GM18526 (cell line): ENCODE measurements around the gene ZNF800.

Experiments used
- POLR2A ChIP-seq: IDR thresholded peaks from 3 replicates; pipeline ENCODE4 v1.6.1; 2011; ENCODE audit not compliant: insufficient read length; ENCODE audit errors: extremely low read depth

Gene ZNF800

GRCh38 chr7:127392566-127393367 is at the start of gene ZNF800:
Gene ZNF800 (minus strand): TSS chr7:127392708. CDS start chr7:127391557, 1,151 bp downstream.
- TF ChIP-seq POLR2A: peak; percentile 93

- no peak for TF ChIP-seq POLR2A
These were observed 47.7 kb upstream of the ZNF800 start for GRCh38 chr7:127440206-127440605.

DNA sequence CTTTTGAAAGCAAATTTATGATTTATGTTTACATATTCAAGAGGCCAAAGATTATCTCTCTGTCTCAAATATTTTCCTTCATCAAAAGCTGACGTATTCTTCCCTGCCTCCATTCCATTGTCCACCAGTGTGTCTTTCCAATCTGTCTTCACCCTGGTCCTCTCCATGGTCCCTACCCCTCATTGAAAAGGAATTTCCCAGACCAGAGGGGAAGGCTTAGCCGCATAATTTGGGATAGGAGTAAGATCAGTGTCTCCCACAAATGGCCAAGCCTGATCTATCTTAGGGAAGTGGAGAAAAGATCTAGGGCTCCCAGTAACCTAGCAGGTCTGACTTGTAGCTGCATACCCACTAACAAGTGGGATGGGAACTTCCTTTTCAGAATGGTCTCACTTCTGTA is 46.3 kb upstream of the ZNF800 start:
- no peak for TF ChIP-seq POLR2A

DNA sequence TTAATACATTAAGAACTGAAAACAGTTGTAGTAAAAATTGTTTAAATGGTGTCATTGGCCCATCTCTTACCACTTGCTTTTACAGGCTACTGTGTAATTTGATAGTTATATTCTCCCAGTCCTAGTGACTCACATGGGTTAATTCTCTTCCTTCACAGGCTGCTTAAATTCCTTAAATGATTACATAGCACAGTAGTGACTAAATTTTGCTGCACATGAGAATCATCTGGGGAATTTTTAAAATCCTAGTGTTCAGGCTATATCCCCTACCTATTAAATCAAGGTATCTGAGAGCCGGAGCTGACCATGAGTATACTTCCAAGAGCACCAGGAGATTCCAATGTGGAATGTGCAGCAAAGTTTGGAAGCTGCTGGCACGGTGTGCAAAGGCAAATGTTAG is 45.3 kb upstream of the ZNF800 start:
- TF ChIP-seq POLR2A: no peak

GRCh38 chr7:127437241-127437640 is 44.7 kb upstream of the ZNF800 start:
- no peak for TF ChIP-seq POLR2A

- no peak for TF ChIP-seq POLR2A
These were observed 26.7 kb upstream of the ZNF800 start for GRCh38 chr7:127419196-127419595.

DNA sequence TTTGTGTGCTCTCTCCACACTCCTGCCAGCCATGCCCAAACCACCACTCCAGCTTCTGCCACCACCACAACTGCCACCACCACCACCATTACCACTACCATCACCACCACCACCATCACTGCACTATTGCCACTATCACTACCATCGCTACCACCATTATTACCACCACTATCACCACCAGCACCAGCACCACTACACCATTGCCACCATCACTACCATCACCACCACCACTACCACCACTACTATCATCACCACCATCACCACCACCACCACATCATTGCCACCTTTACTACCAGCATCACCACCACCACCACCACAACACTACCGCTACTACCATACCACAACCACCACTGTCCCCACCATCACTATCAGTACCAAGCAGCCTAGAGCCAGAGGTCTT is 26.0 kb upstream of the ZNF800 start:
- no peak for TF ChIP-seq POLR2A

DNA sequence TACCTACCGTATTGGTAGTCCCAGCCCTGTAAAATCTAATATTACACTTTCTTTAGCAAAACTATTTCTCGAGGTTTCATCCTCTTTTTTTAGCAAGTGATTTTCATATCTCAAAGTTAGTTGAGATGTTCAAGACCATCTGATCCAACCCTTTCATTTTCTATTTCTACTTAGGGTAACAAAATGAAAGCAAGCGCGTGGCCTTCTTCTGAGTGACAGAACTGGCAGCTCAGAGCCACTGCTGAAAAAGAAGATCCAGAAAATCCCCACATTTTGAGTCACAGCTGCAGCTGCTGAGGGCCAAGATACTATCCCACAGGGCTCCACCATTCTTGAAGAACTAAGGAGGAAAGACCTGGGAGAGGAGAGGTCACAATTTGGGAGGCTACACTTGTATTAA is 24.8 kb upstream of the ZNF800 start:
- TF ChIP-seq POLR2A: no peak

DNA sequence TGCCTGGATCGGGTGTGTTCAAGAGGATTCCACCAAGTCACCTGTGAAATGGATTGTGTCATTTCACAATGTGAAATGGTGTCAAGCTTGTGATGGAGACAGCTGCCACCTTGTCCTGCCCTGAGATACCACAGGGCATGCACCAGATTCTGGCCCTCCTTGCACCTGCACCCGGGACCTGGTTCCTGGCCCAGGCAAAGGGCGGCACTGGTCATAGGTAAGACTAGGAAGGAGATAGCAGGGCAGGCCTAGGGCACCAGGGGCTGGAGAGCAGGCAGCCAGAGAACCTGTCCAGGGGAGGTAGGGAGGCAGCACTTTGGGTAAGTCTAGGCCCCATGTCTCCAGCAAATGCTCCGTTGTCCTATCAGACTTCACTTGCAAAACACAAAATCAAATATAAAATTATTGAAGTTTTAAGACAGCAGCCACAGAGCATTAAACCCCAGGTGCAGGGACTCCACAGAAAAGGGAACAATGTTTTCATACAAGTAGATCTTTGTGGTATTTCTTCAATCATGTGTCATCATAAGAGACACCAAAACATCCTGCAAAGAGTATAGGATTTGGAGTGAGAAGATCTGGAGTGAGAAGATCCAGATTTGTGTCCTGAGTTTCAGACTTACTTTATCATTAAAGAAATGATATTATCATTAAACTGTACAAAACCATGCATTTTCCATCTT is 22.7 kb upstream of the ZNF800 start:
- TF ChIP-seq POLR2A: no peak

DNA sequence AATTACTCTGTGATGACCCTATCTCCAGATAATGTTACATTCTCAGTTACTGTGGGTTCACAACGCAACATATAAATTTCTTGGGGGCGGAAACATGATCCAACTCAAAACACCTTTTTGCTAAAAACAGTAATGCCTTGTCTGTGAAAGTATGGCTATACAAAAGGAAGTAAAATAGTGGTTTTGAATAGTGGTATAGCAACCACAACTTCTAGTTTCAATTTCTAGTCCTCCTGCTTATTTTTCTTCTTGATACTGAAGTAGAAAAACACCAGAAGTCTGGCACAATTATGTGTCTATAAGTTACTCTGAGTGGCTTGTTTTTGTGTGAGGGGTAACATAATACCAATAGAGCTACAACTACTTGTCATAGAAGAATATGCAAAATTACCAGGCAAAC is 21.5 kb upstream of the ZNF800 start:
- no peak for TF ChIP-seq POLR2A

- no peak for TF ChIP-seq POLR2A
These were observed 20.8 kb upstream of the ZNF800 start for GRCh38 chr7:127413326-127413725.

DNA sequence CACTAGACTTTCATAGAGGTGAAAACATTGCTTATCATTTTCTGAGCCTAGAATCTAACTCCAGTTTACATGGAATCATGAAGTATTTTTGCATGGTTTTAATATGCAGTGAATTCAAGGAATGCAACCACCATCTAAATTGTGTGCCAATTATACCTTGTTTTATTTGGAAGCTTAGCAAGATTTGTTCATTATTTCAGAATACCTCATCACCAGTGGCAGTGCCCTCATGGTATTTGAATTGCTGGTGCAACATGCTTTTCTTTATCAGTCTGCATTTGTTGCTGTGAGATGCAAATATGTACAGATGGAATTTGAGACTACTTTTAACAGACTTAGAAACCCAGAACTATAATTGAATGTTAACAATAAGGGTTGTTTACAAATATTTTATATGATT is 18.7 kb upstream of the ZNF800 start:
- TF ChIP-seq POLR2A: no peak

DNA sequence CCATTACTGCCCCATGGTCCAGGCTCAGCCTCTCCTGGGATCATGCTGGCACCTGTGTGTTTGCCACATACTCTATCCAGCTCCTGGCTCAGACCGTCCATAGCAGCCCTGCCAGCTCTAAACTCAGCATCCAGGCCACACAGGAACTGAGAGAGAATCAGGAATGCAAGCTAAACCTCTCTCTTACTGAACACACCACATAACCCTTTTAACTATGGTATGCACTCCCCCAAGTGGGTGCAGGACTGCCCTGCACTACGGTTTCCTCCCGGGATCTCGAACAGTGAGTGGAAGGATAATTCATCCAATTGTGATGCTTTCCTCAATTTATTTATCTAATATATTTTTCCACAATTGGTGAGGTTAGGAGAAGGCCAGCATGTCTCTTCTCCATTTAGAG is 17.1 kb upstream of the ZNF800 start:
- no peak for TF ChIP-seq POLR2A

DNA sequence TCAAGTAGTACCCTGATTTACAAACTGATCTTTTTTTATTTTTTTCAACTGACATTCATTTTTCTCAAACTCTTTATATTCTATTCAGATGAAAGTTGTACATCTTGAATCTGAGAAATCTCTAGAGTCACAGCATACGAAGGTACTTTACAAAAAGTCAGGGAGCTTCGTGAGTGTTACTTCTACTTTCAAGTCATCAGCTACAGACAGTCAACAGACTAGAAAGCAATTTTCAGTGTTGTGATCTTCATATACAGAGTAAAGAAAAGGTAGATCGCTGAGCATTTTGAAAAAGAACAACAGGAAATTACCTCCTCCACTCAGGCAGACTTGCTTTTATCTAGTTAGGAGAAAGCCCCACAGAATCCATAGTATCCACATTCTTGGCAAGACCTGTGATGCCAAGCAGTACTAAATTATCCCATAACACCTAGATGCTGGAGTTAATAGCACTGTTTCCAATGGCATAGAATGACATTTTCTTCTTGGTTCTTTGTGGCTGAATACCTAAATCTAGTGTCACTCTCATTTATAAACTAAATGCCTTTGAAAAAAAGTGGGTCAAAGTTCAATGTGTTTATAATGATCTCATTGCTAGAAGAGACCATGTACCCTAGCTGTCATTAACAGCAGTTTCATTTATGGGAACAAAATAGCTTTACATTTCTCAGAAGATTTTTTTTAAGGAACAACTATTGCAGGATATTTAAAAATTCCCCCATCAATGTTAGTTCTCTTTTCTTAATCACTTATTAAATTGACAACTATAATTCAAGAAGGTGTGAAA is 12.0 kb upstream of the ZNF800 start:
- TF ChIP-seq POLR2A: no peak

- TF ChIP-seq POLR2A: no peak
These were observed 3.7 kb upstream of the ZNF800 start for GRCh38 chr7:127396184-127396583.
